HG03060 (cell line): ENCODE measurements around the gene HOXA5.

ENCODE experiments used
- ATAC-seq: cut with Tn5 transposase; IDR thresholded peaks from one replicate; pipeline ENCODE4 v1.9.1; 2021; ENCODE audit warnings: low read depth, moderate number of reproducible peaks; ENCODE audit not compliant: unreplicated experiment

Gene HOXA5

GRCh38 chr7:27150568-27151340 is 7.3 kb upstream of the HOXA5 start:
- ATAC-seq: no peak

DNA sequence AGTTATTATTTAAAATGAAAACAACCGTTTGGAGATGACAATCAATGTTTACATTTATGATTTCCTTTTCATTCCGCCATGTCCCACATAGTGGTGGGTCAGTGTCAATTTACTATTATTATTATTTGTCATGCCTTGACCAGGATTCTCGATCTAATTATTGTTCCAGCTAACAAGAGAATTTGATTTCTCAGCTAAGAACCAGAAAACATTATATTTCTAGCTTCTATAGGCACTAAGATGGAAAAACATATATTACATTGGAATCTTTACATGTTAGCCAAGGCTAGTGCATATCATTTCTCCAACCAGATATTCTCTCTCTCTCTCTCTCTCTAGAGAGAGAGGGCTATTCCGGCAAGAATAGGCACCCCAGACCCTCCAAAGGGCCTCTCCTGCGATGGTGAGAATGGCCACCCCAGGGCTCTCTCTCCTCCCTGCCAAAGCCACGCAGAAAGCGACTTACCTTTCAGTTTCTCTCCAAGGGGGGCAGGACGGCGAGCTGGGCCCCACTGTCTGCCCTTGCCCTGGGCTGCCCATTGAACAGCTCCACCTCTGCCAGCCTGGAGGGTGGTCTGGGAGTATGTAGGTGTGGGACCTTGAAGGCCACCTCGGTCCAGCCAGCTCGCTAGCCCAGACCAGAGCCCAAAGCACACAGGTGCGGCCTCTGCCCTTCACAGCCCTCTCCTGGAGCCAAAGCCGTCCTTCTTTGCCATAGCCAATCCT is 6.5 kb upstream of the HOXA5 start:
- no peak for ATAC-seq

DNA sequence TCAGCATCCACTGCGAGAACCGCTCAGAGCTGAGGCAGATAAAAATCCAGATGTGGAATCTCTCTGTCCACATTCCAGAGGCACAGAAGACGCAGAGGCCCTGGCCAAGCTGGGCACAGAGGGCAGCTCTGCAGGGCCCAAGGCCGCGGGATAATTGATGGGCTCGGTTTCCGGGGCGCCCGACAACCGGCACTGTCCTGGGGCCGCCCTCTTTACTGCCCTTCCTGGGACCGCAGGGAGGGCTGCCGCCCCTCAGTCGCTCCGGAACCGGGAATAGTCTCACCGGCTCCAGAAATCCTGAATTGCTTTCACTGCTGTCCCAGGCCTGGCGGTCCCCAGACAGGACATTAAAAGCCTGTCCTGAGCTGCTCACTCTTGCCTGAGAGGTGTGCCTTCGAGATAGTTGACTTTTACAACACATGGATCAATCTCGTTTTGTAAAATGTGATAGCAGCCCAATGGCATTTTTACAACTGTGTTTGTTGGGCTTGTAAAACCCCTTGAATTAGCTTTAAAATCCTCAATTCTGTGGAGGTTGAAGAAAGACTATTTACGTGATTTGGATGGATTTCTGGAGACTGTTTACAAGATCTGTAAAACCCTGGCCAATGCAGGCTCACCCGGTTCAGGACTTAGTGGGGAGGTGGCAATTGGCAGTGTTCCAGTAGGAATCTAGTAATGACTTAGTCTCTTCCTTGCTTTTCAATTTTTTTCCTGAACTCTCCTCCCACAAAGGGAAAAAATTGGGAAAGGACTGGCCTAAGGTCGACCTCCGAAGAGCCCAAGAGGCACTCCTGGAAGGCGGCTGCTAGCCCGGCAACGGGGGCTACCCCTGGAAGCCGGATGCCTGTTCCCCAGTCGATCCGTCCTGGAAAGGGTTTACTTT is 5.5 kb upstream of the HOXA5 start:
- ATAC-seq: no peak

GRCh38 chr7:27148031-27148755 is 4.7 kb upstream of the HOXA5 start:
- ATAC-seq: no peak

DNA sequence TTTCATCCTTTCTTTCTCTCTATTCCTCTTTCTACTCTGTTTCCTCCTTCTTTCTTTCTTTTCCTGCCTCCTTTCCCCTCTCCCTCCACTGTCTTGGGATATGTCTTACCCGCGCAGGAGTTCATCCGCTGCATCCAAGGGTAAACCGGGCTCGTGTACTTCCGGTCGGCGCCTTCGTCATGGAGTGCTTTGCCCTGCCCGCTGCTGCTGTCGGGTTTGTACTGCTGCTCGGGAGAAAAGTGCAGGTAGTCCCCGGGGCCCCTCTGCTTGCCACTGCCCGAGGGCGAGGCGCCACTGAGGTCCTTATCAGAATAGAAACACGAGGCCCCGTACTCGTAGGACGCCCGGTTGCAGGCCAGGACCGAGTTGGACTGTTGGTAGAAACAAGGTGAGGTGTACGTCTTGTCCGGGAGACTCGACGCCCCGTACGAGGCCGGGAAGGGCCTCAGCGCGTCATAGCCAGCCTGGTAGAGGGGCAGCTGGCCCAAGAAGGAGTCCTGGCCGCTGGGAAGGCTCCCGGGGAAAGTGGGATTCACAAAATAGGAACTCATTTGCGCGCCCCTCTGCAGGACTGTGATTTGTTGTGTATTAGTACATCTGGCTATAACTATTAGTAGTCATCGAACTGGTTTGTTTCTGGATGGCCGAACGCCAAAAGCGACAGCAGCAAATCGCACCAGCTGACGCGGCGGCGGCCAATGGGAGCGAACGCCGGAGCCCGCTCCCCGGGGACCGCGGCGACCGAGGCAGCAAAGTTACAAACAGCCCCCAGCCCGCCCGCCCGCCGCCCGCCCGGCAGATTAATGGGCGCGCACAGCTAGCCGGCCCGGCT is 3.9 kb upstream of the HOXA5 start, which contains the start of gene HOXA6:
Gene HOXA6, minus strand, starts transcription at position 576 of the 832 bp plus-strand sequence. Its CDS starts 25 bp downstream, at position 551.
- ATAC-seq: no peak

GRCh38 chr7:27146491-27147198 is 3.2 kb upstream of the HOXA5 start:
- no peak for ATAC-seq

DNA sequence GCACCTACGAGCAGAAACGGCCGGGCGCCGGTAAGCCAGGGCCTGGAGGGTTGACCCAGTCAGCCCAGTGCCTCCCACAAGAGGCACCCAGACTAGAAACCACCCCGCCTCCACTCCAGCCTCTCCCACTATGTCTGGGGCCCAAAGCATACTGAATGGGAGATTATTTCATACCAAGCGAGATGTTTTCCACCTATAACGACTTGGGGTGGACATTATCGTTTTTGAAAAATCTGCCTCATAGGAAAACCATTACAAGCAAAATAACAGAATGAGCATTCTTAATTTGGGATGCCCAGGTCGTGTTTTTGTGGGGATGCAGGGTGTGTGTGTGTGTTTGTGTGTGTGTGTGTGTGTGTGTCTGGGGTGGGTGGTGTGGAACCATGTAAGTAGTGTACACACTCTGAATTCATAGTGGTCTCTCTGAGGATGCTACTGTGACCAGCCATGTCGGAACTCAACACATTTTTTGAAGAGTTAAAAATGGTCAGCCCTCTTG is 2.5 kb upstream of the HOXA5 start:
- ATAC-seq: no peak

- ATAC-seq: no peak
Observed at GRCh38 chr7:27145165-27145913, 1.9 kb upstream of the HOXA5 start.

GRCh38 chr7:27144781-27145164 is 1.3 kb upstream of the HOXA5 start:
- ATAC-seq: no peak

DNA sequence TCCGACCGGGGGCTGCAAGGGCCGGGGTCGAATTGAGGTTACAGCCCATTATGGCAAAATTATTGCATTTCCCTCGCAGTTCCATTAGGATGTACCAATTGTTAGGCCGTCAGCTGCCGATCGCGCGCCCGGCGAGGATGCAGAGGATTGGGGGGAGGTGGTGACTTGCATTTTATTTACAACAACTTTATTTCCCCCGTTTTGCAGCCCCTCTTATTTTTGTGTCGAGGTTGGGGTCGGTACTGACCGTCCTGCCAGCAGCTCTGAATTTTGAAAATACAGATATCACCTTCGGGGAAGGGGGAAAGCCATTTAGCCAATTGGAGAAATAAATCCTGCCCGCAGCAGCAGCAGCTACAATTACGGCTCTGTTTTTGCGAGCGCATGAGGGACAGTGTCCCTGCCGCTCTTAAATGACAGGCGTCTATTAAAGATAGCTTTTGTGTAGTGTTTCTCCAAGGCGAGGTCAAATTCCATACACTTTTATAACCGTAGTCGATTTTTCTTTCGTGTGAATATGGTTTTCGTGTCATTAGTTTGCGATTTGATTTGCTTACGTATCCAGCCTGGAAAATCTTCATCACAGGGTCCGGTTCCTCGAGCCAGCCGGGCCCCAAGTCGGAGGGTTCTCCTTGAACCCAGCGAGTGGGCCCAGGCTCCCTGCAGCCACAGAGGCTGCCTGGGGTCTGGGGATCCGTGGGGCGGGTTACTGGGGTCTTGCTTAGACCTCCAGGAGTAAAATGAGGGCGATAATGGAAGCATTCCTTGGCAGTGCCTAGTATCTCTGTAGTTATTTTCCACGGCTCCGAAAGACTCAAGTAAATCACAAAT is 684 bp upstream of the HOXA5 start:
- ATAC-seq: no peak

DNA sequence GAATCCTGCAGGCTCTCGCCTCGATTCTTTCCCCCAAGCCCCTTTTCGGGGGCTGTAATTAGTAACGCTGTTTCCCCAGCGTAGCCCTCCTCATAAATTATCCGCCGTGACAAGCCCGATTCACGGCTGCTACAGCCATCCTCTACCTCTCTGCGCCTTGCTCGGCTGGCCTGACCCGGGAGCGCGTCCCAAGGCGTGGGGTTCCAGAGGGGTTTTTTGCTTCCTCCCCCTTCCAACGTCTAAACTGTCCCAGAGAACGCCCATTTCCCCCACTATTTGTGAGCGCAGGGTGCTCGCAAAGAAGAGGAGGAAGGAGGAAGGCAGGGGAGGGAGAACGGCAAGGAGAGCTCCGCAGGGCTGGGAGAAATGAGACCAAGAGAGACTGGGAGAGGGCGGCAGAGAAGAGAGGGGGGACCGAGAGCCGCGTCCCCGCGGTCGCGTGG is 880 bp downstream of the HOXA5 start:
- ATAC-seq: no peak

GRCh38 chr7:27141923-27142579 is 1.4 kb downstream of the HOXA5 start:
- ATAC-seq: no peak

DNA sequence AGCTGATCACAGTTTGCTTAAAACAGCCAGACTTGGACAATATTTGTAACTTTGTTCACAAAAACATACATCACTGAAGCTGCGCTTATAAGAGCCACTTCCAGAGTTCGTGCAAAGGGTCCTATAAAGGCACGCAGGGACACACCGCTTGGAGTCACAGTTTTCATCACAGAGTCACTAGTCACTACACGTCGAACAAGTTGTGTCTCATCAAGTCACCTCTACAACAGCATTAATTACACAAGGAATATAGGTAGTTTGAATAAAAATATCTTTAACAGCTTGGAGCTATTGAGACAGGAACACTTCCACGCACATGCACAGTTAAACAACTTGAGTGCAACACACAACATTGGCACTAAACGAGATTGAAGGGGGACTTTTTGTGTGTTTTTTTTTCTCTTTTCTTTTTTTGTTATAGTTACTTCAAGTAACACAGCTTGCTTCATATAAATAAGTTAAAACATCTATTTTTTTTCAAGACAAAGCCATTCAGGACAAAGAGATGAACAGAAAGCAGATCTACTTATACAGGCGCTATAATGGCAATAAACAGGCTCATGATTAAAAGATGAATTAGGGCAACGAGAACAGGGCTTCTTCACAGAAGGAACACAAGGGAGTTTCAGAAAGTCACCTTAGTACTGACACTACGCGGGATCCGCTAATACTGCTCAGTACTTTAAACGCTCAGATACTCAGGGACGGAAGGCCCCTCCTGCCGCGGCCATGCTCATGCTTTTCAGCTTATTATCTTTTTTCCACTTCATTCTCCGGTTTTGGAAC is 2.2 kb downstream of the HOXA5 start:
- ATAC-seq: no peak

DNA sequence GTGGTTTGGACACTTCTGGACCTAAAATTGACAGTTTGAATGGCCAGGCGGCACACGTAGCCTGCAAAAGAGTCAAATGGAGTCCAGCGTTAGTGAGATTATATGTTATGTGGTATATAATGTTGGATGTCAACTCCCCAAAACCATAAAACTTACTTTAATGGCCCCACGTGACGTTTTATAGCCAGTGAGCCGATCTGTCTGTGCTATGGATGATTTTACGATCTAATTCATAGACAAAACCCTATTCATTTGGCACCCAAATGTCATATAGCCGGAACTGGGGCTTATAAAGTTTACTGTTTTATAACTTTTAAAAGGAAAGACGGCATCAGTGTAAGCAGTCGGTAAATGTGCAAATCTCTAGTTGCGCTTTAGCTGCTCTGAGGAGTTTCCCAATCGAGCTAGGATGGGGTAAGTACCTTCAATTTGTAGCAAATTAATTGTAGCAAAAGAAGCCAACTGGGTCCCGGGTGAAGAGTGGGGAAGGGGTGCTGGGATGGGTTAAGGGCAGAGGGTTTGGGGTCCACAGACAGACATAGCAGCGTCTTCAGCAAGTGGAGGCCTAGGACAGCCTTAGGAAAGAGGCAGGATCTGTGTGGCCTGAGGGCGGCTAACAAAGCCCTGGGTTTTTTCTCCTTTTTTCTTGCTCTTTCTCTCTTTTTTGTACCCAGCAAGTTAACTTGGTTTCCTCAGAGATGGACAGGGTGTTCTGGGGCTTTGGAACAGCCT is 3.2 kb downstream of the HOXA5 start:
- no peak for ATAC-seq
